ENCODE results near the gene GTF2H3.
"Not testable (repeated sequence)": the region's sequence is repeated elsewhere in the genome, so short reads cannot be mapped to it uniquely, and the experiment has no call there.

Gene GTF2H3

GRCh38 chr12:123633379-123634141 lies at the start of gene GTF2H3, which contains the start of gene EIF2B1:
Gene GTF2H3 (plus strand): TSS chr12:123633829. CDS start chr12:123633860, 31 bp downstream.
Gene EIF2B1 (minus strand): TSS chr12:123633686. CDS start chr12:123633557, 129 bp downstream.
- DNase-seq = peak; percentile 98

- DNase-seq = no peak
These were observed 41.7 kb upstream of the GTF2H3 start for GRCh38 chr12:123591702-123592481.

- DNase-seq = no peak
These were observed 37.9 kb upstream of the GTF2H3 start for GRCh38 chr12:123595729-123596128.

GRCh38 chr12:123597100-123597499 lies 36.5 kb upstream of the GTF2H3 start:
- no peak for DNase-seq

- no peak for DNase-seq
These were observed 35.1 kb upstream of the GTF2H3 start for GRCh38 chr12:123598522-123598921.

GRCh38 chr12:123599310-123599709 lies 34.3 kb upstream of the GTF2H3 start:
- DNase-seq = no peak

- no peak for DNase-seq
These were observed 33.9 kb upstream of the GTF2H3 start for GRCh38 chr12:123599721-123600120.

GRCh38 chr12:123601602-123602489 lies 31.8 kb upstream of the GTF2H3 start, which contains the start of gene DDX55:
Gene DDX55 (plus strand): TSS chr12:123602099. CDS start chr12:123602149, 50 bp downstream.
- peak; percentile 90 for DNase-seq

- DNase-seq = peak; percentile 31
These were observed 30.9 kb upstream of the GTF2H3 start for GRCh38 chr12:123602651-123603195.

- DNase-seq = not testable (repeated sequence)
These were observed 30.1 kb upstream of the GTF2H3 start for GRCh38 chr12:123603495-123603894.

- no peak for DNase-seq
These were observed 25.9 kb upstream of the GTF2H3 start for GRCh38 chr12:123607756-123608155.

- DNase-seq = no peak
These were observed 25.4 kb upstream of the GTF2H3 start for GRCh38 chr12:123608182-123608581.

GRCh38 chr12:123614110-123614509 lies 19.5 kb upstream of the GTF2H3 start:
- no peak for DNase-seq

GRCh38 chr12:123614531-123614930 lies 19.1 kb upstream of the GTF2H3 start:
- DNase-seq = no peak

- no peak for DNase-seq
These were observed 16.5 kb upstream of the GTF2H3 start for GRCh38 chr12:123617144-123617543.

- DNase-seq = no peak
These were observed 16.0 kb upstream of the GTF2H3 start for GRCh38 chr12:123617580-123617979.

GRCh38 chr12:123621101-123621500 lies 12.5 kb upstream of the GTF2H3 start:
- no peak for DNase-seq

- DNase-seq = no peak
These were observed 11.8 kb upstream of the GTF2H3 start for GRCh38 chr12:123621619-123622530.

- peak; percentile 20 for DNase-seq
These were observed 523 bp downstream of the GTF2H3 start for GRCh38 chr12:123634142-123634561.

- DNase-seq = no peak
These were observed 10.3 kb downstream of the GTF2H3 start for GRCh38 chr12:123643911-123644310.

GRCh38 chr12:123645380-123645779 lies 11.8 kb downstream of the GTF2H3 start:
- no peak for DNase-seq
